ENCODE results near the gene EPB42.

EPB42 gene

DNA sequence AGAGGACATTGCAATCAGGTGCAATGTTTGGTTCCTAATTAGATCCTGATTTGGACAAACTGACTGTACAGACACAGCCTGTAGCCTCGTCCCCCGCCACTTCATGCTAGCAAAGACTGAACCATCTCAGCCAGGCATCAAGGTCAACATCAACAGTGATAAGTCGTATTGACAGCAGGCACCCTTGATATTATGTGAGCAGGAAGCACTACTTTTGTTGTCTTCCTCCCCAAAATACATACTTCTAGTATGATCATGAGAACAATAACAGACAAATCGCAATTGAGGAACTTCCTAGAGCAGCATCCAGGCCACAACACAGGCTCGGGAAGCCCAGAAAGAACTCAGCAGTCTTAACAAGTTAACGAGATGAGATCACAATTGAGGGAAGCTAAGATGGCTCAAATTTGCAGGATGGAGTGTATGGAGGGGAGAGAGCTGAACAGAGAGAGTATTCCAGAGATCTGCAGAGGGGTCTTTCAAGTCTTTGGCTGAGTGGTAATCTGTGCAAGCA lies 25.5 kb upstream of the EPB42 start:
- Histone ChIP-seq H4K20me1 (ENCODE audit: low read depth, low read length) (no peaks in the 10 kb centered on the region), H3K4me2 (ENCODE audit: low read depth, low read length, poor library complexity, severe bottlenecking) (no peak overlapping the region), H3K27ac (ENCODE audit: low read depth, low read length) (no peak overlapping the region), H3K79me2 (ENCODE audit: insufficient read depth, low read length) (no peaks in the 10 kb centered on the region), H3K27me3 (ENCODE audit: low read length) (no peaks in the 10 kb centered on the region), H3K9me2 (replicated peaks; ENCODE audit: insufficient read depth, low read length) (no peaks in the 10 kb centered on the region), H3F3A (ENCODE audit: insufficient read depth) (no peaks in the 10 kb centered on the region), H3K4me3 (ENCODE audit: insufficient read depth, low read length, poor library complexity, severe bottlenecking) (no peak overlapping the region), H2AFZ (ENCODE audit: low read depth, low read length, severe bottlenecking) (no peak overlapping the region), H3K9ac (ENCODE audit: low read length) (no peak overlapping the region), H3K9me3 (ENCODE audit: insufficient read depth, low read length) (no peaks in the 10 kb centered on the region), H3K36me3 (ENCODE audit: low read length) (no peaks in the 10 kb centered on the region)
- TF ChIP-seq, protein P1, sequence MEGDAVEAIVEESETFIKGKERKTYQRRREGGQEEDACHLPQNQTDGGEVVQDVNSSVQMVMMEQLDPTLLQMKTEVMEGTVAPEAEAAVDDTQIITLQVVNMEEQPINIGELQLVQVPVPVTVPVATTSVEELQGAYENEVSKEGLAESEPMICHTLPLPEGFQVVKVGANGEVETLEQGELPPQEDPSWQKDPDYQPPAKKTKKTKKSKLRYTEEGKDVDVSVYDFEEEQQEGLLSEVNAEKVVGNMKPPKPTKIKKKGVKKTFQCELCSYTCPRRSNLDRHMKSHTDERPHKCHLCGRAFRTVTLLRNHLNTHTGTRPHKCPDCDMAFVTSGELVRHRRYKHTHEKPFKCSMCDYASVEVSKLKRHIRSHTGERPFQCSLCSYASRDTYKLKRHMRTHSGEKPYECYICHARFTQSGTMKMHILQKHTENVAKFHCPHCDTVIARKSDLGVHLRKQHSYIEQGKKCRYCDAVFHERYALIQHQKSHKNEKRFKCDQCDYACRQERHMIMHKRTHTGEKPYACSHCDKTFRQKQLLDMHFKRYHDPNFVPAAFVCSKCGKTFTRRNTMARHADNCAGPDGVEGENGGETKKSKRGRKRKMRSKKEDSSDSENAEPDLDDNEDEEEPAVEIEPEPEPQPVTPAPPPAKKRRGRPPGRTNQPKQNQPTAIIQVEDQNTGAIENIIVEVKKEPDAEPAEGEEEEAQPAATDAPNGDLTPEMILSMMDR (IDR thresholded peaks at IDR 0.05; ENCODE audit: insufficient read depth, low read length, poor library complexity, severe bottlenecking): no peak
- no peak for TF ChIP-seq EZH2phosphoT487 (conservative IDR thresholded peaks at IDR 0.05; ENCODE audit: low read length)

- Histone ChIP-seq H3K9ac (ENCODE audit: low read length) (no peak overlapping the region), H3K9me3 (ENCODE audit: insufficient read depth, low read length) (no peaks in the 10 kb centered on the region), H3K79me2 (ENCODE audit: insufficient read depth, low read length) (no peaks in the 10 kb centered on the region), H3K4me3 (ENCODE audit: insufficient read depth, low read length, poor library complexity, severe bottlenecking) (no peak overlapping the region), H2AFZ (ENCODE audit: low read depth, low read length, severe bottlenecking) (no peak overlapping the region), H3K27me3 (ENCODE audit: low read length) (no peaks in the 10 kb centered on the region), H3K27ac (ENCODE audit: low read depth, low read length) (no peak overlapping the region), H3K4me2 (ENCODE audit: low read depth, low read length, poor library complexity, severe bottlenecking) (no peak overlapping the region), H3K9me2 (replicated peaks; ENCODE audit: insufficient read depth, low read length) (no peaks in the 10 kb centered on the region), H4K20me1 (ENCODE audit: low read depth, low read length) (no peaks in the 10 kb centered on the region), H3F3A (ENCODE audit: insufficient read depth) (no peaks in the 10 kb centered on the region), H3K36me3 (ENCODE audit: low read length) (no peaks in the 10 kb centered on the region)
- TF ChIP-seq EZH2phosphoT487 (conservative IDR thresholded peaks at IDR 0.05; ENCODE audit: low read length): no peak
- TF ChIP-seq, protein P1 (IDR thresholded peaks at IDR 0.05; ENCODE audit: insufficient read depth, low read length, poor library complexity, severe bottlenecking): no peak
Observed at GRCh38 chr15:43244092-43244491, 23.3 kb upstream of the EPB42 start.

DNA sequence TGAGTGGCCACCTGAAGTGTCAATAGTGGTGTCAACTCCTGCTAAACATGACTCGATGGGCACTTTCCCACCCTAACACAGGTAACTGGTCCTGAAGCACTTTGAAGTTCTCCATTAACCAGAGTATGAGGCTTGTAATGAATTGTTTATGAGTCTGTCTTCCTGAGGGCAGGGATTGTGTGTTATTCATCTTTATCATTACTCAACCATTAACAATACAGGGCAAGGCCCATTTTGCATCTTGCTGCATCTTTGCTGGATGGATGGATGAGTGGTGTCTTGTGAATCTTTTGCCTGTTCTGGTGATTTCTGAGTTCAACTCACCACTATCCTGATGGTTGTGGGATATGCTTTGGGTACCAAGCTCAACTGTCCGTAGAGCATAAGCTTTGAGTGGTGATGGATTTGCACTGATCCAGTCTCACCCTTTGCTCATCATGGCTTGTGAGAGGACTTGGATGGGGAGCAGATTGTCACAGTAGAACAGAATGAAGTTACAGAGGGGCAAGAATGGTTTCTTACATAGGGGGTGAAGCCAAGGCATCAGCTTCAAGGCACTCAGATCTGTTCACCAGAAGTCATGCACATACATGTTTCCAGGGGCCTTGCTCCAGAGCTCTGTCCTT lies 22.3 kb upstream of the EPB42 start:
- H3K4me2 ChIP-seq (ENCODE audit: low read depth, low read length, poor library complexity, severe bottlenecking): no peak overlapping the region
- H3K4me3 ChIP-seq (ENCODE audit: insufficient read depth, low read length, poor library complexity, severe bottlenecking): no peak overlapping the region
- no peaks in the 10 kb centered on the region for H3K36me3 ChIP-seq (ENCODE audit: low read length)
- no peak overlapping the region for H3K9ac ChIP-seq (ENCODE audit: low read length)
- no peak for TF ChIP-seq EZH2phosphoT487 (conservative IDR thresholded peaks at IDR 0.05; ENCODE audit: low read length)
- TF ChIP-seq, protein P1 (IDR thresholded peaks at IDR 0.05; ENCODE audit: insufficient read depth, low read length, poor library complexity, severe bottlenecking): no peak
- H4K20me1 ChIP-seq (ENCODE audit: low read depth, low read length): no peaks in the 10 kb centered on the region
- no peak overlapping the region for H2AFZ ChIP-seq (ENCODE audit: low read depth, low read length, severe bottlenecking)
- H3F3A ChIP-seq (ENCODE audit: insufficient read depth): no peaks in the 10 kb centered on the region
- H3K79me2 ChIP-seq (ENCODE audit: insufficient read depth, low read length): no peaks in the 10 kb centered on the region
- no peaks in the 10 kb centered on the region for H3K27me3 ChIP-seq (ENCODE audit: low read length)
- H3K9me2 ChIP-seq (replicated peaks; ENCODE audit: insufficient read depth, low read length): no peaks in the 10 kb centered on the region
- H3K27ac ChIP-seq (ENCODE audit: low read depth, low read length): no peak overlapping the region
- H3K9me3 ChIP-seq (ENCODE audit: insufficient read depth, low read length): no peaks in the 10 kb centered on the region
